Body of pancreas (tissue), 4 donors: ENCODE measurements around the gene CFAP299.

Experiments used
- CTCF ChIP-seq, 7 experiments: fragments of 450-650 bp in 4 of 7; fragments of 200-600 bp in 3 of 7; sonication (generic) in 3 of 7; IDR thresholded peaks; one replicate each; pipeline ENCODE4 v1.5.1; 2016 to 2019; ENCODE audit warnings: antibody characterized with exemption in 7 of 7
- POLR2A ChIP-seq, 3 donors: fragments of 450-650 bp; IDR thresholded peaks; one replicate each; pipeline ENCODE4 v1.6.1; 2016; ENCODE audit warnings: antibody characterized with exemption in 3 of 3, mild to moderate bottlenecking in 2 of 3

- no peak for TF ChIP-seq CTCF (IDR thresholded peaks at IDR 0.05)
- TF ChIP-seq POLR2A (IDR thresholded peaks at IDR 0.05), result no peak
These were observed 590.9 kb downstream of the CFAP299 start for GRCh38 chr4:80926446-80926845.
